Measurements from ENCODE around the gene TMEM121.
"Not testable (repeated sequence)": the region's sequence is repeated elsewhere in the genome, so short reads cannot be mapped to it uniquely, and the experiment has no call there.

TMEM121 gene

GRCh38 chr14:105568140-105568843, 41.9 kb downstream of the TMEM121 start:
- not testable (repeated sequence) for H3K4me1 ChIP-seq (ENCODE audit: insufficient read depth, low read length); H3K9me3 ChIP-seq (ENCODE audit: control insufficient read depth, insufficient read depth, low read length); H3K36me3 ChIP-seq (ENCODE audit: insufficient read depth, low read length); H3K9ac ChIP-seq (ENCODE audit: low read depth, low read length)

- H3K36me3 ChIP-seq (ENCODE audit: insufficient read depth, low read length), result no peaks in the 10 kb centered on the region
- no peak overlapping the region for H3K9ac ChIP-seq (ENCODE audit: low read depth, low read length)
- H3K9me3 ChIP-seq (ENCODE audit: control insufficient read depth, insufficient read depth, low read length), result no peaks in the 10 kb centered on the region
- no peaks in the 10 kb centered on the region for H3K4me1 ChIP-seq (ENCODE audit: insufficient read depth, low read length)
These were observed 42.7 kb downstream of the TMEM121 start for GRCh38 chr14:105568859-105569766.

- H3K4me1 ChIP-seq (ENCODE audit: insufficient read depth, low read length), result no peaks in the 10 kb centered on the region
- no peak overlapping the region for H3K9ac ChIP-seq (ENCODE audit: low read depth, low read length)
- no peaks in the 10 kb centered on the region for H3K9me3 ChIP-seq (ENCODE audit: control insufficient read depth, insufficient read depth, low read length)
- no peaks in the 10 kb centered on the region for H3K36me3 ChIP-seq (ENCODE audit: insufficient read depth, low read length)
These were observed 44.1 kb downstream of the TMEM121 start for GRCh38 chr14:105570482-105570881.

- not testable (repeated sequence) for H3K36me3 ChIP-seq (ENCODE audit: insufficient read depth, low read length); H3K9me3 ChIP-seq (ENCODE audit: control insufficient read depth, insufficient read depth, low read length); H3K9ac ChIP-seq (ENCODE audit: low read depth, low read length); H3K4me1 ChIP-seq (ENCODE audit: insufficient read depth, low read length)
These were observed 45.0 kb downstream of the TMEM121 start for GRCh38 chr14:105571181-105571951.

- H3K36me3 ChIP-seq (ENCODE audit: insufficient read depth, low read length); H3K9ac ChIP-seq (ENCODE audit: low read depth, low read length); H3K4me1 ChIP-seq (ENCODE audit: insufficient read depth, low read length); H3K9me3 ChIP-seq (ENCODE audit: control insufficient read depth, insufficient read depth, low read length): not testable (repeated sequence)
These were observed 45.7 kb downstream of the TMEM121 start for GRCh38 chr14:105572063-105572462.

GRCh38 chr14:105573841-105574240, 47.5 kb downstream of the TMEM121 start:
- H3K36me3 ChIP-seq (ENCODE audit: insufficient read depth, low read length); H3K4me1 ChIP-seq (ENCODE audit: insufficient read depth, low read length); H3K9ac ChIP-seq (ENCODE audit: low read depth, low read length); H3K9me3 ChIP-seq (ENCODE audit: control insufficient read depth, insufficient read depth, low read length): not testable (repeated sequence)

GRCh38 chr14:105574411-105574810, 48.0 kb downstream of the TMEM121 start:
- not testable (repeated sequence) for H3K36me3 ChIP-seq (ENCODE audit: insufficient read depth, low read length); H3K9ac ChIP-seq (ENCODE audit: low read depth, low read length); H3K9me3 ChIP-seq (ENCODE audit: control insufficient read depth, insufficient read depth, low read length); H3K4me1 ChIP-seq (ENCODE audit: insufficient read depth, low read length)

- not testable (repeated sequence) for H3K9ac ChIP-seq (ENCODE audit: low read depth, low read length); H3K9me3 ChIP-seq (ENCODE audit: control insufficient read depth, insufficient read depth, low read length); H3K4me1 ChIP-seq (ENCODE audit: insufficient read depth, low read length); H3K36me3 ChIP-seq (ENCODE audit: insufficient read depth, low read length)
These were observed 48.8 kb downstream of the TMEM121 start for GRCh38 chr14:105575016-105575700.

GRCh38 chr14:105576525-105577088, 50.2 kb downstream of the TMEM121 start:
- Histone ChIP-seq H3K36me3 (ENCODE audit: insufficient read depth, low read length) (no peaks in the 10 kb centered on the region), H3K9ac (ENCODE audit: low read depth, low read length) (no peak overlapping the region), H3K4me1 (ENCODE audit: insufficient read depth, low read length) (no peaks in the 10 kb centered on the region), H3K9me3 (ENCODE audit: control insufficient read depth, insufficient read depth, low read length) (no peaks in the 10 kb centered on the region)

- H3K36me3 ChIP-seq (ENCODE audit: insufficient read depth, low read length), result no peaks in the 10 kb centered on the region
- H3K9ac ChIP-seq (ENCODE audit: low read depth, low read length), result no peak overlapping the region
- no peaks in the 10 kb centered on the region for H3K4me1 ChIP-seq (ENCODE audit: insufficient read depth, low read length)
- no peaks in the 10 kb centered on the region for H3K9me3 ChIP-seq (ENCODE audit: control insufficient read depth, insufficient read depth, low read length)
These were observed 51.0 kb downstream of the TMEM121 start for GRCh38 chr14:105577314-105577861.

GRCh38 chr14:105578070-105578469, 51.7 kb downstream of the TMEM121 start:
- Histone ChIP-seq H3K9ac (ENCODE audit: low read depth, low read length) (no peak overlapping the region), H3K4me1 (ENCODE audit: insufficient read depth, low read length) (no peaks in the 10 kb centered on the region)

GRCh38 chr14:105579221-105579620, 52.8 kb downstream of the TMEM121 start:
- H3K9ac ChIP-seq (ENCODE audit: low read depth, low read length); H3K4me1 ChIP-seq (ENCODE audit: insufficient read depth, low read length); H3K9me3 ChIP-seq (ENCODE audit: control insufficient read depth, insufficient read depth, low read length); H3K36me3 ChIP-seq (ENCODE audit: insufficient read depth, low read length): not testable (repeated sequence)

More at GRCh38 chr14:105578070-105578469, 51.7 kb downstream of the TMEM121 start:
- Histone ChIP-seq H3K9me3 (ENCODE audit: control insufficient read depth, insufficient read depth, low read length) (no peaks in the 10 kb centered on the region), H3K36me3 (ENCODE audit: insufficient read depth, low read length) (no peaks in the 10 kb centered on the region)

All from ES-I3 (cell line).